ENCODE results near the gene ESYT2. TPM values are rescaled to one million over a fixed set of nuclear protein-coding genes. Genes with fewer than 3 reads are reported as not detected.
A peak's percentile ranks its signal among the peaks of the same experiment; 100 is the strongest.

Gene ESYT2
- total RNA-seq, 1 experiment from 2014 or later: 39.0 TPM

DNA sequence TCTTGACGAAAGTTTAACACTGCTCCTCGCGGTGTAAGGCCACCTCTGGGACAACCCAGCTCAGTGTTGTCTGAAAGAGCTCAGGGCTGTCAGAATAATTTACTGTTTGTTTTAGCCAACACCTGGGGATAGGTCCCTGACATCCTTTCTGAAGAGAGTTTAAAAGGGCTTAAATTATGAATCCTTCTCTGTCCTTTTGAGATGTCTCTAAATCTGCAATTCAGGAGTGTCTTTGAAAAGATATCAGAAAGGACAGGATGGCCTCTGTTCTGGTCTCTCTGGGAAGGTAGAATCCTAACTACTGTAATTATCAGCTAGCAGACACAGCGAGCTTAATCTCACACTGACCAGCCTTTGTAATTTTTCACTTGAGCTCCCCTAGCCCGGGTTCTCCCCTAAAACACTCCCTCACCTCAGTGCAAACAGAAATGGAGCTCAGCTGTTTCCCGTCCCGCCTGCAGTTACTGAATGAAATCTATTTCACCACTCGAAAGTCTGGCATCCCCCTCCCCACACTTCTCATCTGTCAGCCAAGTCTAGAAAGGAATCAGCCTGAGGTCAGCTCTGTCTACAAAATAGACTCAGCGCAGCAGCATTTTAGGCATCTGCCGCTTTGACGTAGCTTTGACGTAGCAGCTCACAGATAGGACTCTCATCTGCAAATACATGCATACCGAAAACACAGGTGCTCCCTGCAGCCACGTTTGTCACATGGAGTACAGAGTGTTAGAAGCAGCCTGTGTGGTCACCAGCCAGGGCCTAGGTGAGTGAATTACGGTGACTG is 31.9 kb upstream of the ESYT2 start:
- no peaks in the 10 kb centered on the region for H3K9me3 ChIP-seq (ENCODE audit: control insufficient read depth, low read depth, low read length)
- peaks cover 4% of the 10 kb centered on the region for H3K27me3 Mint-ChIP-seq (ENCODE audit: low read depth)
- no CpG with 5 or more reads among the region's 15 CpGs for WGBS (ENCODE audit: extremely low coverage, insufficient read length, low lambda C conversion rate)
- H3K4me1 ChIP-seq (ENCODE audit: insufficient read depth, low read length): peaks cover 2% of the 10 kb centered on the region; the same call in 1 of the 2 replicates
- H3T11ph ChIP-seq (ENCODE audit: low read length): no peak overlapping the region
- H3K23ac ChIP-seq (ENCODE audit: insufficient read length, low read depth, low read length): no peak overlapping the region
- H4K5ac ChIP-seq (ENCODE audit: insufficient read length, low read depth, low read length): no peak overlapping the region
- TF ChIP-seq, protein P1, sequence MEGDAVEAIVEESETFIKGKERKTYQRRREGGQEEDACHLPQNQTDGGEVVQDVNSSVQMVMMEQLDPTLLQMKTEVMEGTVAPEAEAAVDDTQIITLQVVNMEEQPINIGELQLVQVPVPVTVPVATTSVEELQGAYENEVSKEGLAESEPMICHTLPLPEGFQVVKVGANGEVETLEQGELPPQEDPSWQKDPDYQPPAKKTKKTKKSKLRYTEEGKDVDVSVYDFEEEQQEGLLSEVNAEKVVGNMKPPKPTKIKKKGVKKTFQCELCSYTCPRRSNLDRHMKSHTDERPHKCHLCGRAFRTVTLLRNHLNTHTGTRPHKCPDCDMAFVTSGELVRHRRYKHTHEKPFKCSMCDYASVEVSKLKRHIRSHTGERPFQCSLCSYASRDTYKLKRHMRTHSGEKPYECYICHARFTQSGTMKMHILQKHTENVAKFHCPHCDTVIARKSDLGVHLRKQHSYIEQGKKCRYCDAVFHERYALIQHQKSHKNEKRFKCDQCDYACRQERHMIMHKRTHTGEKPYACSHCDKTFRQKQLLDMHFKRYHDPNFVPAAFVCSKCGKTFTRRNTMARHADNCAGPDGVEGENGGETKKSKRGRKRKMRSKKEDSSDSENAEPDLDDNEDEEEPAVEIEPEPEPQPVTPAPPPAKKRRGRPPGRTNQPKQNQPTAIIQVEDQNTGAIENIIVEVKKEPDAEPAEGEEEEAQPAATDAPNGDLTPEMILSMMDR (conservative IDR thresholded peaks at IDR 0.05): no peak
- H2BK12ac ChIP-seq (ENCODE audit: insufficient read length, low read depth, low read length): no peak overlapping the region
- H3K27ac ChIP-seq (ENCODE audit: insufficient read length, low read depth, low read length): peak overlapping the region; percentile 17
- no peaks in the 10 kb centered on the region for H3K23me2 ChIP-seq (ENCODE audit: insufficient read length, low read depth, low read length, poor library complexity, severe bottlenecking)
- H3K27me3 ChIP-seq (ENCODE audit: insufficient read depth, low read length): no peaks in the 10 kb centered on the region
- H3K4me2 ChIP-seq (ENCODE audit: insufficient read depth, insufficient read length, low read length): peak overlapping the region; percentile 26
- H3K4me1 Mint-ChIP-seq: peaks cover 51 to 69% of the 10 kb centered on the region in 2 experiments
- no peak overlapping the region for H2BK15ac ChIP-seq (ENCODE audit: low read depth, low read length)
- H3K56ac ChIP-seq (ENCODE audit: insufficient read length, low read depth, low read length): no peak overlapping the region
- no peak overlapping the region for H3K9ac ChIP-seq (ENCODE audit: extremely low read depth, insufficient read length, low read length)
- H3K27ac Mint-ChIP-seq: peak overlapping the region; percentile 22 to 87 (median 59); a peak in 5 of 7 replicates
- no peak overlapping the region for H2AK5ac ChIP-seq (ENCODE audit: insufficient read length, low read length)
- no peak overlapping the region for H3K14ac ChIP-seq (ENCODE audit: insufficient read depth, low read length)
- no peak overlapping the region for H4K8ac ChIP-seq (replicated peaks; ENCODE audit: insufficient read length, low read depth, low read length)
- no peak overlapping the region for H2BK20ac ChIP-seq (ENCODE audit: low read depth, low read length, poor library complexity, severe bottlenecking)
- no peak for DNase-seq
- no peak overlapping the region for H4K91ac ChIP-seq (ENCODE audit: insufficient read length, low read depth, low read length)
- H3K36me3 Mint-ChIP-seq (ENCODE audit: insufficient read depth in 1 of 3, low read depth in 3 of 3): peaks cover 10 to 15% (median 15%) of the 10 kb centered on the region in 3 experiments; a peak in 6 of 7 replicates
- H4K20me1 ChIP-seq (ENCODE audit: control insufficient read depth, insufficient read depth, insufficient read length): peaks cover 2% of the 10 kb centered on the region
- H3K9me3 Mint-ChIP-seq: peaks cover 3% of the 10 kb centered on the region in 2 experiments; a peak in 3 of 5 replicates
- H2BK120ac ChIP-seq (ENCODE audit: low read depth, low read length, poor library complexity, severe bottlenecking): no peak overlapping the region
- H2BK5ac ChIP-seq (ENCODE audit: insufficient read length, low read length): no peak overlapping the region
- H3K4me3 Mint-ChIP-seq: peak overlapping the region; percentile 5 to 33; a peak in 3 of 5 replicates
- H3K79me1 ChIP-seq (ENCODE audit: insufficient read depth, low read depth, low read length, poor library complexity, severe bottlenecking): no peaks in the 10 kb centered on the region
- H2AFZ ChIP-seq (ENCODE audit: low read length): no peak overlapping the region
- no peak overlapping the region for H3K4ac ChIP-seq (ENCODE audit: low read depth, low read length)
- peaks cover 5% of the 10 kb centered on the region; the same call in 1 of the 2 replicates for H3K79me2 ChIP-seq (ENCODE audit: insufficient read depth, low read length)
- H3K18ac ChIP-seq (ENCODE audit: insufficient read length, low read depth, low read length): no peak overlapping the region
